Measurements from ENCODE around the gene APOL3.
A peak's percentile ranks its signal among the peaks of the same experiment; 100 is the strongest.
"Not testable (repeated sequence)": the region's sequence is repeated elsewhere in the genome, so short reads cannot be mapped to it uniquely, and the experiment has no call there.

APOL3 gene

GRCh38 chr22:36131907-36132306 is 28.6 kb downstream of the APOL3 start:
- DNase-seq, result no peak

GRCh38 chr22:36129486-36130388 is 30.8 kb downstream of the APOL3 start:
- no peak for DNase-seq

- no peak for DNase-seq
Measured at GRCh38 chr22:36129071-36129470, 31.5 kb downstream of the APOL3 start.

GRCh38 chr22:36125994-36126531 is 34.5 kb downstream of the APOL3 start:
- DNase-seq, result no peak

GRCh38 chr22:36125434-36125833 is 35.1 kb downstream of the APOL3 start:
- no peak for DNase-seq

- no peak for DNase-seq
Measured at GRCh38 chr22:36124666-36125065, 35.9 kb downstream of the APOL3 start.

- DNase-seq, result peak; percentile 97
Measured at GRCh38 chr22:36123673-36124630, 36.6 kb downstream of the APOL3 start.

GRCh38 chr22:36120621-36121351 is 39.8 kb downstream of the APOL3 start:
- not testable (repeated sequence) for DNase-seq

GRCh38 chr22:36117053-36117554 is 43.5 kb downstream of the APOL3 start:
- DNase-seq, result no peak

- no peak for DNase-seq
Measured at GRCh38 chr22:36116127-36116526, 44.4 kb downstream of the APOL3 start.

GRCh38 chr22:36113121-36113520 is 47.4 kb downstream of the APOL3 start:
- DNase-seq, result no peak

GRCh38 chr22:36111316-36111715 is 49.2 kb downstream of the APOL3 start:
- DNase-seq, result no peak

GRCh38 chr22:36110306-36110881 is 50.2 kb downstream of the APOL3 start:
- no peak for DNase-seq

- DNase-seq, result no peak
Measured at GRCh38 chr22:36107436-36107835, 53.1 kb downstream of the APOL3 start.

- no peak for DNase-seq
Measured at GRCh38 chr22:36106910-36107309, 53.6 kb downstream of the APOL3 start.

GRCh38 chr22:36104988-36105387 is 55.6 kb downstream of the APOL3 start:
- no peak for DNase-seq

- DNase-seq, result no peak
Measured at GRCh38 chr22:36104435-36104834, 56.1 kb downstream of the APOL3 start.

GRCh38 chr22:36103891-36104290 is 56.7 kb downstream of the APOL3 start:
- DNase-seq, result no peak

- DNase-seq, result no peak
Measured at GRCh38 chr22:36102995-36103394, 57.6 kb downstream of the APOL3 start.

- DNase-seq, result no peak
Measured at GRCh38 chr22:36101756-36102155, 58.8 kb downstream of the APOL3 start.

- not testable (repeated sequence) for DNase-seq
Measured at GRCh38 chr22:36100908-36101307, 59.6 kb downstream of the APOL3 start.

All from activated CD8-positive, alpha-beta memory T cell treated with anti-CD3 and anti-CD28 coated beads, Interleukin-2, amount 50 U/mL, for 48 hours (primary cell).